HEK293 (cell line): Measurements from ENCODE around the gene SIM2.

ENCODE experiments used
- CTCF ChIA-PET: fragments of 350-600 bp; formaldehyde crosslinking; extraction: SDS; loops from one replicate; lab custom pipeline; 2021; ENCODE audit warnings: antibody characterized with exemption; lab: Yijun Ruan, JAX
- POLR2A ChIA-PET: fragments of 300-600 bp; formaldehyde crosslinking; extraction: SDS; loops from one replicate; lab custom pipeline; 2020; ENCODE audit warnings: antibody characterized with exemption, inconsistent platforms; lab: Yijun Ruan, JAX
- H3K27ac ChIP-seq: fragments of 200-500 bp; sonication (Bioruptor generic); 2 replicates; pipeline ENCODE4 v1.5.1; 2014; ENCODE audit warnings: low read depth, low read length, control low read depth, inconsistent platforms; ENCODE audit errors: extremely low read depth
- H3K36me3 ChIP-seq, 2 experiments: fragments of 200-500 bp in 1 of 2; sonication (Bioruptor generic) in 1 of 2; 1 replicate in 1 of 2; 2 replicates in 1 of 2; pipeline ENCODE4 v1.5.1; 2014 to 2017; ENCODE audit warnings: inconsistent platforms in 2 of 2, low read length in 2 of 2; ENCODE audit not compliant: control insufficient read depth in 2 of 2, insufficient read depth in 1 of 2
- H3K4me1 ChIP-seq: fragments of 200-500 bp; sonication (Bioruptor generic); 2 replicates; pipeline ENCODE4 v1.5.1; 2014; ENCODE audit warnings: mild to moderate bottlenecking, low read length, inconsistent platforms; ENCODE audit not compliant: control insufficient read depth, insufficient read depth
- H3K4me3 ChIP-seq: 2 replicates; pipeline ENCODE4 v1.5.1; 2011; ENCODE audit warnings: low read depth, mild to moderate bottlenecking, control low read depth, low read length, moderate library complexity
- H3K9me3 ChIP-seq: fragments of 200-500 bp; sonication (Bioruptor generic); 2 replicates; pipeline ENCODE4 v1.5.1; 2014; ENCODE audit warnings: low read depth, low read length, inconsistent platforms; ENCODE audit not compliant: control insufficient read depth, insufficient read depth
- IKZF3 ChIP-seq: fragments of 450-650 bp; IDR thresholded peaks from 2 replicates; pipeline ENCODE4 v1.5.0; 2018; ENCODE audit warnings: missing biosample characterization, mild to moderate bottlenecking, missing genetic modification characterization, moderate library complexity
- OSR2 ChIP-seq: fragments of 450-650 bp; formaldehyde crosslinking; IDR thresholded peaks from 2 replicates; pipeline ENCODE4 v1.5.1; 2016; ENCODE audit warnings: missing biosample characterization, missing genetic modification characterization
- SCRT2 ChIP-seq: fragments of 450-650 bp; formaldehyde crosslinking; IDR thresholded peaks from 2 replicates; pipeline ENCODE4 v1.5.1; 2016; ENCODE audit warnings: missing biosample characterization, missing genetic modification characterization
- WT1 ChIP-seq: fragments of 450-650 bp; formaldehyde crosslinking; IDR thresholded peaks from 2 replicates; pipeline ENCODE4 v1.5.1; 2016; ENCODE audit warnings: missing biosample characterization, missing genetic modification characterization
- ZBTB17 ChIP-seq: fragments of 450-650 bp; formaldehyde crosslinking; IDR thresholded peaks from 2 replicates; pipeline ENCODE4 v1.5.1; 2016; ENCODE audit warnings: missing biosample characterization, missing genetic modification characterization
- ZBTB48 ChIP-seq: fragments of 450-650 bp; formaldehyde crosslinking; IDR thresholded peaks from 2 replicates; pipeline ENCODE4 v1.5.1; 2016; ENCODE audit warnings: missing biosample characterization, missing genetic modification characterization
- ZBTB8A ChIP-seq: fragments of 450-650 bp; formaldehyde crosslinking; IDR thresholded peaks from 2 replicates; pipeline ENCODE4 v1.5.1; 2016; ENCODE audit warnings: missing biosample characterization, missing genetic modification characterization
- ZNF112 ChIP-seq: fragments of 450-650 bp; formaldehyde crosslinking; IDR thresholded peaks from 2 replicates; pipeline ENCODE4 v1.5.0; 2017; ENCODE audit warnings: missing biosample characterization, missing genetic modification characterization
- ZNF140 ChIP-seq: fragments of 450-650 bp; formaldehyde crosslinking; IDR thresholded peaks from 2 replicates; pipeline ENCODE4 v1.5.1; 2016; ENCODE audit warnings: missing biosample characterization, missing genetic modification characterization
- ZNF16 ChIP-seq: fragments of 450-650 bp; formaldehyde crosslinking; IDR thresholded peaks from 2 replicates; pipeline ENCODE4 v1.5.1; 2016; ENCODE audit warnings: low read depth, missing biosample characterization, missing genetic modification characterization
- ZNF223 ChIP-seq: fragments of 450-650 bp; formaldehyde crosslinking; IDR thresholded peaks from 2 replicates; pipeline ENCODE4 v1.5.1; 2016; ENCODE audit warnings: missing biosample characterization, missing genetic modification characterization
- ZNF239 ChIP-seq: fragments of 450-650 bp; formaldehyde crosslinking; IDR thresholded peaks from 2 replicates; pipeline ENCODE4 v1.5.1; 2016; ENCODE audit warnings: missing biosample characterization, missing genetic modification characterization
- ZNF274 ChIP-seq, 2 experiments: fragments of 200-500 bp in 1 of 2; fragments of 450-650 bp in 1 of 2; sonication (Bioruptor generic) in 1 of 2; formaldehyde crosslinking in 1 of 2; IDR thresholded peaks; 2 replicates each; pipeline versions ENCODE4 v1.5.1 to v1.6.1; 2014 to 2016; ENCODE audit warnings: borderline replicate concordance in 1 of 2, inconsistent platforms in 1 of 2, low read length in 1 of 2, missing biosample characterization in 1 of 2, missing genetic modification characterization in 1 of 2
- ZNF341 ChIP-seq: fragments of 450-650 bp; formaldehyde crosslinking; IDR thresholded peaks from 2 replicates; pipeline ENCODE4; 2016; ENCODE audit warnings: low read depth, missing biosample characterization, missing genetic modification characterization
- ZNF394 ChIP-seq: fragments of 450-650 bp; formaldehyde crosslinking; IDR thresholded peaks from 2 replicates; pipeline ENCODE4 v1.5.1; 2016; ENCODE audit warnings: missing biosample characterization, missing genetic modification characterization, mild to moderate bottlenecking, moderate library complexity, borderline replicate concordance
- ZNF404 ChIP-seq: fragments of 450-650 bp; formaldehyde crosslinking; IDR thresholded peaks from 2 replicates; pipeline ENCODE4 v1.5.1; 2017; ENCODE audit warnings: missing biosample characterization, missing genetic modification characterization
- ZNF600 ChIP-seq: fragments of 450-650 bp; formaldehyde crosslinking; IDR thresholded peaks from 2 replicates; pipeline ENCODE4 v1.5.1; 2016; ENCODE audit warnings: missing biosample characterization, missing genetic modification characterization
- TF ChIP-seq, protein P1 (sequence below): fragments of 450-650 bp; formaldehyde crosslinking; IDR thresholded peaks from 2 replicates; pipeline ENCODE4 v1.5.1; 2016; ENCODE audit warnings: missing biosample characterization, missing genetic modification characterization
- TF ChIP-seq, protein P2 (sequence below): fragments of 450-650 bp; formaldehyde crosslinking; IDR thresholded peaks from 2 replicates; pipeline ENCODE4 v1.5.1; 2017; ENCODE audit warnings: missing biosample characterization, missing genetic modification characterization
- TF ChIP-seq, protein P3 (sequence below): fragments of 450-650 bp; formaldehyde crosslinking; IDR thresholded peaks from 2 replicates; pipeline ENCODE4 v1.5.1; 2017; ENCODE audit warnings: missing biosample characterization, missing genetic modification characterization
- TF ChIP-seq, protein P4 (sequence below): fragments of 450-650 bp; formaldehyde crosslinking; IDR thresholded peaks from 2 replicates; pipeline ENCODE4 v1.5.1; 2016; ENCODE audit warnings: missing biosample characterization, missing genetic modification characterization
- TF ChIP-seq, protein P5 (sequence below): fragments of 450-650 bp; formaldehyde crosslinking; IDR thresholded peaks from 2 replicates; pipeline ENCODE4 v1.5.1; 2016; ENCODE audit warnings: missing biosample characterization, missing genetic modification characterization
- TF ChIP-seq, protein P6 (sequence below): fragments of 450-650 bp; formaldehyde crosslinking; IDR thresholded peaks from 2 replicates; pipeline ENCODE4 v1.5.1; 2017; ENCODE audit warnings: missing biosample characterization, missing genetic modification characterization
- TF ChIP-seq, protein P7 (sequence below): fragments of 450-650 bp; formaldehyde crosslinking; IDR thresholded peaks from 2 replicates; pipeline ENCODE4 v1.5.1; 2016; ENCODE audit warnings: missing biosample characterization, missing genetic modification characterization

Gene SIM2

DNA sequence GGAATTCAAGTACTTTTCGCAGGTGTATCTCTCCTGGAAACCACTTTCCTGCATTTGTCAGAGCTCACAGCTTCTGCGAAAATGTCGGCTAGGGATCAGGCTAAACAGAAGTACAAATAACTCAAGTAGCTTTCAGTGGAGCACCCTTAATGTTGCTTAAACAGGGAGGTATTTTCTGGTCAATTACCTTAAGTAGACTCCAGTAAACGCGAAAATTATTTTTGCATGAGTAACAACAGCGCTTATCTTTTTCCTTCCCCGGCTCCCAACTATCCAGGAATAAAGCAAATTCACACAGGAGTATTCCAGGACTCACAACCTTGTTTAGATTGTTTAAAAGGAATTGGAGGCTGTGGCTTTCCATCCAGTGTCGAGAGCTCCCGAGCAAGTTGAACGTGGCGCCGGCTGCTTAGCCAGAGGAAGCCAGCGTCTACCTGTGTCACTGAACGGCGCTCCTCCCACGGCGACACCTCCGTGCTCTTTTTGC, 7.3 kb upstream of the SIM2 start:
- H3K9me3 ChIP-seq, result no peaks in the 10 kb centered on the region
- peaks cover 6% of the 10 kb centered on the region for H3K4me1 ChIP-seq
- ChIA-PET POLR2A (interaction anchor here (1.0 to 1.4 kb wide), 3 partner anchors 8 to 261 kb away, joined by 3 to 5 read pairs (median 4); partner anchors contain the start of gene SIM2), CTCF (interaction anchor here (0.6 to 4.0 kb wide), 7 partner anchors 11 to 596 kb away, joined by 3 to 30 read pairs (median 4); no protein-coding TSS in a partner anchor)
- no peak overlapping the region for H3K27ac ChIP-seq
- no peaks in the 10 kb centered on the region for H3K36me3 ChIP-seq
- TF ChIP-seq, protein P1, sequence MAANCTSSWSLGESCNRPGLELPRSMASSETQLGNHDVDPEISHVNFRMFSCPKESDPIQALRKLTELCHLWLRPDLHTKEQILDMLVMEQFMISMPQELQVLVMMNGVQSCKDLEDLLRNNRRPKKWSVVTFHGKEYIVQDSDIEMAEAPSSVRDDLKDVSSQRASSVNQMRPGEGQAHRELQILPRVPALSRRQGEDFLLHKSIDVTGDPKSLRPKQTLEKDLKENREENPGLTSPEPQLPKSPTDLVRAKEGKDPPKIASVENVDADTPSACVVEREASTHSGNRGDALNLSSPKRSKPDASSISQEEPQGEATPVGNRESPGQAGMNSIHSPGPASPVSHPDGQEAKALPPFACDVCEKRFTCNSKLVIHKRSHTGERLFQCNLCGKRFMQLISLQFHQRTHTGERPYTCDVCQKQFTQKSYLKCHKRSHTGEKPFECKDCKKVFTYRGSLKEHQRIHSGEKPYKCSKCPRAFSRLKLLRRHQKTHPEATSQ (tag by site-specific recombination), result no peak
- TF ChIP-seq, protein P2, sequence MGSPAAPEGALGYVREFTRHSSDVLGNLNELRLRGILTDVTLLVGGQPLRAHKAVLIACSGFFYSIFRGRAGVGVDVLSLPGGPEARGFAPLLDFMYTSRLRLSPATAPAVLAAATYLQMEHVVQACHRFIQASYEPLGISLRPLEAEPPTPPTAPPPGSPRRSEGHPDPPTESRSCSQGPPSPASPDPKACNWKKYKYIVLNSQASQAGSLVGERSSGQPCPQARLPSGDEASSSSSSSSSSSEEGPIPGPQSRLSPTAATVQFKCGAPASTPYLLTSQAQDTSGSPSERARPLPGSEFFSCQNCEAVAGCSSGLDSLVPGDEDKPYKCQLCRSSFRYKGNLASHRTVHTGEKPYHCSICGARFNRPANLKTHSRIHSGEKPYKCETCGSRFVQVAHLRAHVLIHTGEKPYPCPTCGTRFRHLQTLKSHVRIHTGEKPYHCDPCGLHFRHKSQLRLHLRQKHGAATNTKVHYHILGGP (tag by site-specific recombination), result peak; percentile 82
- TF ChIP-seq SCRT2, result no peak
- TF ChIP-seq, protein P3, sequence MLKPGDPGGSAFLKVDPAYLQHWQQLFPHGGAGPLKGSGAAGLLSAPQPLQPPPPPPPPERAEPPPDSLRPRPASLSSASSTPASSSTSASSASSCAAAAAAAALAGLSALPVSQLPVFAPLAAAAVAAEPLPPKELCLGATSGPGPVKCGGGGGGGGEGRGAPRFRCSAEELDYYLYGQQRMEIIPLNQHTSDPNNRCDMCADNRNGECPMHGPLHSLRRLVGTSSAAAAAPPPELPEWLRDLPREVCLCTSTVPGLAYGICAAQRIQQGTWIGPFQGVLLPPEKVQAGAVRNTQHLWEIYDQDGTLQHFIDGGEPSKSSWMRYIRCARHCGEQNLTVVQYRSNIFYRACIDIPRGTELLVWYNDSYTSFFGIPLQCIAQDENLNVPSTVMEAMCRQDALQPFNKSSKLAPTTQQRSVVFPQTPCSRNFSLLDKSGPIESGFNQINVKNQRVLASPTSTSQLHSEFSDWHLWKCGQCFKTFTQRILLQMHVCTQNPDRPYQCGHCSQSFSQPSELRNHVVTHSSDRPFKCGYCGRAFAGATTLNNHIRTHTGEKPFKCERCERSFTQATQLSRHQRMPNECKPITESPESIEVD, result peak; percentile 90
- TF ChIP-seq IKZF3 (tag by site-specific recombination), result 0 out of 2 replicates have a peak, but pooled peaks have one; percentile 23
- TF ChIP-seq, protein P4, sequence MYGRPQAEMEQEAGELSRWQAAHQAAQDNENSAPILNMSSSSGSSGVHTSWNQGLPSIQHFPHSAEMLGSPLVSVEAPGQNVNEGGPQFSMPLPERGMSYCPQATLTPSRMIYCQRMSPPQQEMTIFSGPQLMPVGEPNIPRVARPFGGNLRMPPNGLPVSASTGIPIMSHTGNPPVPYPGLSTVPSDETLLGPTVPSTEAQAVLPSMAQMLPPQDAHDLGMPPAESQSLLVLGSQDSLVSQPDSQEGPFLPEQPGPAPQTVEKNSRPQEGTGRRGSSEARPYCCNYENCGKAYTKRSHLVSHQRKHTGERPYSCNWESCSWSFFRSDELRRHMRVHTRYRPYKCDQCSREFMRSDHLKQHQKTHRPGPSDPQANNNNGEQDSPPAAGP (tag by site-specific recombination), result no peak
- TF ChIP-seq, protein P5, sequence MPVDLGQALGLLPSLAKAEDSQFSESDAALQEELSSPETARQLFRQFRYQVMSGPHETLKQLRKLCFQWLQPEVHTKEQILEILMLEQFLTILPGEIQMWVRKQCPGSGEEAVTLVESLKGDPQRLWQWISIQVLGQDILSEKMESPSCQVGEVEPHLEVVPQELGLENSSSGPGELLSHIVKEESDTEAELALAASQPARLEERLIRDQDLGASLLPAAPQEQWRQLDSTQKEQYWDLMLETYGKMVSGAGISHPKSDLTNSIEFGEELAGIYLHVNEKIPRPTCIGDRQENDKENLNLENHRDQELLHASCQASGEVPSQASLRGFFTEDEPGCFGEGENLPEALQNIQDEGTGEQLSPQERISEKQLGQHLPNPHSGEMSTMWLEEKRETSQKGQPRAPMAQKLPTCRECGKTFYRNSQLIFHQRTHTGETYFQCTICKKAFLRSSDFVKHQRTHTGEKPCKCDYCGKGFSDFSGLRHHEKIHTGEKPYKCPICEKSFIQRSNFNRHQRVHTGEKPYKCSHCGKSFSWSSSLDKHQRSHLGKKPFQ, result 0 out of 2 replicates have a peak, but pooled peaks have one; percentile 34
- TF ChIP-seq ZNF239, result no peak
- TF ChIP-seq ZNF112, result no peak
- peak; percentile 89 for TF ChIP-seq OSR2
- peak; percentile 79 for TF ChIP-seq ZBTB48 (tag by site-specific recombination)
- no peak for TF ChIP-seq ZNF223 (tag by site-specific recombination)
- peak; percentile 55; the same call in 1 of the 2 replicates for TF ChIP-seq WT1
- H3K4me3 ChIP-seq, result peak overlapping the region; percentile 34

DNA sequence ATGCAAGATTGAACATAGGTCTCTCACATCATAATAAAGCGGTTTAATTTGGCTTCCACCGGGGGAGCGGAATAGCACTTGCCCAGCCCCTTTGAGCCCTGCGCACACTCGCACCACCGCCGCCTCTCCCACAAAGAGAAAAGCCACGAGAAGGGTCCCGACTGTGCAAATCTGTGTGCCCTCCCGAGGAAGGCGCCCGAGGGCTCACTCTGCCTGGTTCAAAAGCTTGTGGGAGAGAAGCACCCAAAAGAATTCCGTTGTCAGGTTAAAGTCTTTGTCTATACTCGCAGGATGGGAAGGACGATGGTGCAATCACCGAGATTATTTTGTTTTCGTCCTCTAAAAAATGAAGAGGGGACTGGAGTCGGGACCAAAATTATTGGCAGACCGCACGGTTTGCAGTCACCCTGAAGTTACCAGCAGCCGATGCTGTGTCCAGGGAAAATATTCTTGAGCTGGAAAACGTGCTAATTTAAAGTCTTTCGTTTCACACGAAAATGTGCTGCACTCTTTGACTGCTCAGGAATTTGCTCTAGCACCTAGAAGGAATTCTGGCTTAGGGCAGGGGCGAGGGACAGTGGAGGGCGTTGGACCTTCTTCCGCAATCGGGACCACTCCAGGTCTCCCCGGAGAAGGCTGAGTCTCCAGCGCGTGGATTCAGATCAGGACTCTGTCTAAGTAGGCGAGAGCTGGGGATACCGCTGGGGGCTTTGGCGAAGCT, 6.6 kb upstream of the SIM2 start:
- Histone ChIP-seq H3K9me3 (no peaks in the 10 kb centered on the region), H3K4me1 (peaks cover 6% of the 10 kb centered on the region), H3K4me3 (peak overlapping the region; percentile 34), H3K27ac (peak overlapping the region; percentile 19; the same call in 1 of the 2 replicates), H3K36me3 (no peaks in the 10 kb centered on the region)
- POLR2A ChIA-PET, result interaction anchor here (0.7 to 1.4 kb wide), 6 partner anchors 7 to 262 kb away, joined by 3 to 5 read pairs (median 3); partner anchors contain the start of gene SIM2
- CTCF ChIA-PET, result interaction anchor here (0.6 to 4.0 kb wide), 12 partner anchors 10 to 1665 kb away, joined by 3 to 30 read pairs (median 3); no protein-coding TSS in a partner anchor
- TF ChIP-seq ZNF140 (tag by site-specific recombination) (peak; percentile 99), ZNF16 (tag by site-specific recombination) (no peak), ZNF341 (tag by site-specific recombination) (no peak; the same call in 1 of the 2 replicates), ZNF404 (tag by site-specific recombination) (no peak), ZBTB17 (tag by site-specific recombination) (peak; percentile 17; the same call in 1 of the 2 replicates), ZNF600 (tag by site-specific recombination) (peak; percentile 37), ZNF394 (tag by site-specific recombination) (no peak), ZBTB8A (tag by site-specific recombination) (peak; percentile 44; the same call in 1 of the 2 replicates), ZNF274 (IDR thresholded peaks at IDR 0.05; ENCODE audit: low read length) (no peak), ZNF274 (tag by site-specific recombination; IDR thresholded peaks at IDR 0.05; ENCODE audit: borderline replicate concordance) (no peak)
- TF ChIP-seq, protein P6, sequence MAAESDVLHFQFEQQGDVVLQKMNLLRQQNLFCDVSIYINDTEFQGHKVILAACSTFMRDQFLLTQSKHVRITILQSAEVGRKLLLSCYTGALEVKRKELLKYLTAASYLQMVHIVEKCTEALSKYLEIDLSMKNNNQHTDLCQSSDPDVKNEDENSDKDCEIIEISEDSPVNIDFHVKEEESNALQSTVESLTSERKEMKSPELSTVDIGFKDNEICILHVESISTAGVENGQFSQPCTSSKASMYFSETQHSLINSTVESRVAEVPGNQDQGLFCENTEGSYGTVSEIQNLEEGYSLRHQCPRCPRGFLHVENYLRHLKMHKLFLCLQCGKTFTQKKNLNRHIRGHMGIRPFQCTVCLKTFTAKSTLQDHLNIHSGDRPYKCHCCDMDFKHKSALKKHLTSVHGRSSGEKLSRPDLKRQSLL (tag by site-specific recombination), result peak; percentile 31; the same call in 1 of the 2 replicates
- TF ChIP-seq, protein P7, sequence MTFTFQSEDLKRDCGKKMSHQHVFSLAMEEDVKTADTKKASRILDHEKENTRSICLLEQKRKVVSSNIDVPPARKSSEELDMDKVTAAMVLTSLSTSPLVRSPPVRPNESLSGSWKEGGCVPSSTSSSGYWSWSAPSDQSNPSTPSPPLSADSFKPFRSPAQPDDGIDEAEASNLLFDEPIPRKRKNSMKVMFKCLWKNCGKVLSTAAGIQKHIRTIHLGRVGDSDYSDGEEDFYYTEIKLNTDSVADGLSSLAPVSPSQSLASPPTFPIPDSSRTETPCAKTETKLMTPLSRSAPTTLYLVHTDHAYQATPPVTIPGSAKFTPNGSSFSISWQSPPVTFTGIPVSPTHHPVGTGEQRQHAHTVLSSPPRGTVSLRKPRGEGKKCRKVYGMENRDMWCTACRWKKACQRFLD (tag by site-specific recombination), result no peak
